COR-L47 (cell line): ENCODE results near the gene TFDP1.
A peak's percentile ranks its signal among the peaks of the same experiment; 100 is the strongest.
"Not testable (repeated sequence)": the region's sequence is repeated elsewhere in the genome, so short reads cannot be mapped to it uniquely, and the experiment has no call there.

Experiments used
- DNase-seq: peaks from one replicate; lab custom pipeline; 2025; lab: John Stamatoyannopoulos, UW

Gene TFDP1

DNA sequence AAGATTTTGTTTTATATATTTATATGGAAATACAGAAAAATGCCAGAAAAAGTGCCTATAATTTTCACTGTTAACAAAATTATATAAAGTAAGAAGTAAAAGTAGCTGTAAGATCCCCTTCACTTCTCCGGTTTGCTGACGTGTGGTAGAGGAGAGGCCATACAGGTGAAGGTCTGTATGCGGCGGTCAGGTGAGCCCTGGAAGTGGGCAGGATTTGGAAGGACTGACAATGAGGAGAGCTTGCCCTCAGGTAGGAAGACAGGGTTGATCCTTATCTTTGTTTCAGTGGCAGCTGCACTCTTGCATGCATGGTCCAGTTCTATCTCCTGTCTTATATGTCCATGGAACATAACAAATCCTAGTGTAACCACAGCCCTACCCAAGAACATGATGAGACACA, 16.9 kb upstream of the TFDP1 start:
- no peak for DNase-seq

DNA sequence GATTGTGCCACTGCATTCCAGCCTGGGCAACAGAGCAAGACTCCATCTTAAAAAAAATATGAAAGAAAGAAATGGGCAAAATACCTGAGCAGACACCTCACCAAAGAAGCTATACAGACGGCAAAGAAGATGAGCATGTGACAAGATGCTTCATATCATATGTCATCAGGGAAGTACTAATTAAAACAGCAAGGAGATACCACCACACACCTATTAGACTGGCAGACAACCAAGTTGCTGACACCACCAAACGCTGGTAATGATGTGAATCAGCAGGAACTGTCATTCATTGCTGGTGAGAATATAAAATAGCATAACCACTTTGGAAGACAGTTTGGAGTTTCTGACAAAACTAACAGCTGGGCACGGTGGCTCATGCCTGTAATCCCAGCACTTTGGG, 11.5 kb upstream of the TFDP1 start:
- no peak for DNase-seq

DNA sequence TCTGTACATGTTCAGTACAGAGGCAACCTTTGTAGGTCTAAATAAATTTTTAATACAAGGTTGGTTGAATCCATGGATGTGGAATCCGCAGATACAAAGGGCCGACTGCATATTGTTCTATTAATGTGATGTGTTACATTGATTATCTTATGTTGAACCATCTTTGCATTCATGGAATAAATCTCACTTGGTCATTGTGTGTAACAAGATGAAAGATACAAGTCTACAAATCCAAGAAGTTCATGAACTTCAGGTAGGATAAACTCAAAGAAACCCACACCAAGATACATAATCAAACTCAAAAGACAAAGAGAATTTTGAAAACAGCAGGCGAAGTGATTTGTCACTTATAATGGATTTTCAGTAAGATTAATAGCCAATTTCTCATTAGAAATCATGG, 8.0 kb upstream of the TFDP1 start:
- no peak for DNase-seq

DNA sequence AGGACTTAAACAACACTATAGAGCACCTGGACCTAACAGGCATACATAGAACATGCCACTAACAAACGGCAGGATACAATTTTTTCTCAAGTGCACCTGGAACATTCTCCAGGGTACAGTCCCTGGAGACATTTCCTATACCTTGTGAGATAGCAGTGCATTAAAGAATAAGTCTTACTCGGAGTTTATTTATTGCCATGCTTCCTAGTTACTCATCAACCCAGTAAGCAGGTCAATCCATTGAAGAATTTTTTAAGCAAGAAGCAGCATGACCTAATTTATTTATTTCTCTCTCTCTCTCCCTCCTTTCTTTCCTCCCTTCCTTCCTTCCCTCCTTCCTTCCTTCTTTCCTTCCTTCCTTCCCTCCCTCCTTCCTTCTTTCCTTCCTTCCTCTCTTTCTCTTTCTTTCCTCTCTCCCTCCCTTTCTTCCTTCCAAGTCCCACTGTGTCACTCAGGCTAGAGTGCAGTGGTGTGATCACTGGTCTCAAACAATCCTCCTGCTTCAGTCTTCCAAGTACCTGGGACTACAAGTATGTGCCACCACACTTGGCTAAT, 6.6 kb upstream of the TFDP1 start:
- no peak for DNase-seq

- no peak for DNase-seq
Observed at GRCh38 chr13:113579686-113580085, 4.9 kb upstream of the TFDP1 start.

DNA sequence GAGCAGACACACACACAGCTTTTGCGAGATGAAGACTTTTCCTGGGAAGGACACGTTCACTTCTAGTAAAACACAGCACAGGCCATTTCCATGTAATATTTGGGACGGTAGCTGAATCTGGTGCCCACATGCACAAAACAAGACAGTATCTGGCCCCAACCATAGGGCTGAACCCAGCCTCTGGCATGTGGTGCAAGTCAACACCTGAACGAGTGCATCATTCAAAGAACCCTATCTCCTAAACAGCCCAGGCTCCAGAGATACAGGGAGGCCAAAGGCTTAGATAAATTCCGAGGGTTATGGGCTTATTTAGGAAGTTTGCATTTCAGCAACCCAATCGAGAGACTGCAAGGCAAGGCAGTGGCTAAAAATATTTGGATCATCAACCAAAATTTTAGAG, 2.7 kb upstream of the TFDP1 start:
- no peak for DNase-seq

DNA sequence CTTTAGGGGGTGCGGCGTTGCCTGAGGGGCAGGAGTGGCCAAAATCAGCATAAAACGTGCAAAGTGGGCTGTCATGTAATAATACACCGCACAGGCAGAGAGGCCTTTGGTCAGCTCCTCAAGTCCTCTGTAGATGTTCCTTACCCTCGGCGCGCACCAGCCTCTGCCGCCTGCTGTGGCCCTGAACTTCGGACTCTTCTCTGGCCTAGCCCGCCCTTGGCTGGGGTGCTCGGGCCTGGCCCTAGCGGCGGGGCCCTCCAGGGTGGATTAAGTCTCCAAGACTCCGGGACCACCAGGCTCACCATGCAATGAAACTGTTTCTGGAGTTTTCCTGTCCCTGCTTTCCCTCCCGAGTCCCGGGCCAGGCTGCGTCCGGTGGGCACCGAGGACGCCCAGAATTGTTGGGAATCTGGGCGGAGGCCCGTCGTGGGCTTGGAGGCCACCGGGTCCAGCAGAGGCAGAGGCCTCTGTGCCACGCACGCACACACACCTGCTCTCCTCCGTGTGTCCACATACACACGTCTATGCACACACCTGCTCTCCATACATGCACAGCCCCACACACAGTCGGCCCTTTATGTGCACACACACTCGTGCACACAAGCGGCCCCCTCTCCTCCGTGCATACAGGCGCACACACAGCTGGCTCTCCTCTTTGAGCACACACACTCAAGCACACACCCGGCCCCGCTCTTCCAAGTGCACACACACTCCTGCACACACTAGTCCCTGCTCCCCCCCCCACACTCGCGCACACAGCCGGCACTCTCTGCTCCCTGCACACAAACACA, 1.5 kb upstream of the TFDP1 start:
- DNase-seq, result no peak

- DNase-seq, result peak; percentile 18
Observed at GRCh38 chr13:113584870-113585671, 518 bp downstream of the TFDP1 start.

DNA sequence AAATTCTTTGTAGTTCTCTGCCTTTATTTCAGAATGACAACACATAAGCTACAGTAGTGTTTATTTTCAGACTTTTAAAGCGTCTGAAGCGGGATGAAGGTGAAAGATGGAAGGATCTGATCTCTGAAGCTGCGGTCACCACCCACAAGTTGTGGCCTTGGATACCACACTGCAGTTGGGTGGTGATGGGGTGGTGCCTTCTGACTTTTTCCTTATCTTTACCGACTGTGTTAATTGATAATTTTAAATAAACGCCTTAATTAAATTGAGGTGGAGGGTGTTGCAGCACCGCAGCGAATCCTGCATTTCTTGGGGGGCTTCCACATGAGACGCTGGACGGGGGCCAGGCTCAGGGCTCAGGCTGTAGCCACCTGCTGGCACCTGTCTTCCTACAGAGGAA, 1.3 kb downstream of the TFDP1 start:
- DNase-seq, result peak; percentile 15

DNA sequence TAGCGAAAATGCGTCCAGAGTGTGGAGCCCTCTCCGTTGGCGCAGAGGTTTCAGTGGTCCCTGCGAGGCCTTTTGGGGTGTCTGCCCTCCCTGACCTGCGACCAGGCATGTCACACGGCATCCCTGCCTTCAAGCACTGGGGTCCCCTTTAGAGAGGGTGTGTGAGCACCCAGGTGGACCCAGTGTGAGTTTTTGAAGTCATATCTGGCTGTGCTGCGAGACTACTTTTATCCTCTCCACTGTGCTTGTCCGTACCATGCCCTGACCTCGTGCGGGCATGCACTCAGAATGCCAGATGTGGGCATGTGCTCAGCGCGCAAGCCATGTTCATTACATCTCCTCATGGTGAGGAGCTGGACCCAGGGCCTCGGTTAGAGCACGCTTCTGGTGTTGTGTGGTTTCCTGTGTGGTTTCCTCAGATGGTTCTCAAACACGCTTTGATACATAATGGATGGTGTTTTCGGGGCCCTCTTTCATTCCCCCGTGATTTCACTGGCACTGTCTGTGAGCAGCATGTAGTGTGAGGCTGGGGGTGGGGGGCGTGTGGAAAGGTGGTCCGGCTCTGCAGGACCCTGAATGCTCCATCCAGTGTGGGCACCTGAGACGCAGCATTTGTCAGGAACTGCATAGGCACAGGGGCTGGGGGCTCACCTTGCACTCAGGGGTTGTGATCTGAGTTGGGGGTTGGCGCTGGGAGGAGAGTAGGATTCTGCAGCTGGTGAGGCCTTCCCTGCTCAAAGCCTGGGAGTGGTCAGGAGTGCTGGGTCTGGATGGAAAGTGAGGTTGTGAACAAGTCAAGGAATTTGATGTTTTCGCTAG, 2.3 kb downstream of the TFDP1 start:
- no peak for DNase-seq

DNA sequence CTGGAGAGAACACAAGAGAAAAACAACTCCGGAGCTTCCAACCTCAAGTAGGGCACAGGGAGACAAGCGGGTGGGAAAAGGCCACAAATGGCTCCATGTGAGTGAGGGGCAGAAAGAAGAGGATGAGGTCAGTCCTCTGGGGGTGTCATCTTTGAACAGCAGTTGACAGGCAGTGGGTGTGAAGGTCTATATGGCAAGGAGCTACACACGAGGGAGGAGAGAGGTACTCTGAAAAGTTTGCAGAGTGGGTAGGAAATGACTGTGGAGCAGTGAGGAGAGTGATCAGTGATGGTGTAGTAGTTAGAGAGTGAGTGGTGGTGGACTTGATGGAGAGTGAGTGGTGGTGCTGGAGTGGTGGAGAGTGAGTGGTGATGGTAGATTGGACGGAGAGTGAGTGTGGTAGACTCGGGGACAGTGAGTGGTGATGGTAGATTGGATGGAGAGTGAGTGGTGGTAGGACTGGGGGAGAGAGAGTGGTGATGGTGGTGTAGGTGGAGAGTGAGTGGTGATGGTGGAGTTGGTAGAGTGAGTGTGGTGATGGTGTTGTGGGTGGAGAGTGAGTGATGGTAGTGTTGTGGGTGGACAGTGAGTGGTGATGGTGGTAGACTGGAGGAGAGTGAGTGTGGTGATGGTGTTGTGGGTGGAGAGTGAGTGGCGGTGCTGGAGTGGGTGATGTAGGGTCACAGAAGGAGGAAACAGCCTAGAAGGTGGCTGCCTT, 4.0 kb downstream of the TFDP1 start:
- no peak for DNase-seq

DNA sequence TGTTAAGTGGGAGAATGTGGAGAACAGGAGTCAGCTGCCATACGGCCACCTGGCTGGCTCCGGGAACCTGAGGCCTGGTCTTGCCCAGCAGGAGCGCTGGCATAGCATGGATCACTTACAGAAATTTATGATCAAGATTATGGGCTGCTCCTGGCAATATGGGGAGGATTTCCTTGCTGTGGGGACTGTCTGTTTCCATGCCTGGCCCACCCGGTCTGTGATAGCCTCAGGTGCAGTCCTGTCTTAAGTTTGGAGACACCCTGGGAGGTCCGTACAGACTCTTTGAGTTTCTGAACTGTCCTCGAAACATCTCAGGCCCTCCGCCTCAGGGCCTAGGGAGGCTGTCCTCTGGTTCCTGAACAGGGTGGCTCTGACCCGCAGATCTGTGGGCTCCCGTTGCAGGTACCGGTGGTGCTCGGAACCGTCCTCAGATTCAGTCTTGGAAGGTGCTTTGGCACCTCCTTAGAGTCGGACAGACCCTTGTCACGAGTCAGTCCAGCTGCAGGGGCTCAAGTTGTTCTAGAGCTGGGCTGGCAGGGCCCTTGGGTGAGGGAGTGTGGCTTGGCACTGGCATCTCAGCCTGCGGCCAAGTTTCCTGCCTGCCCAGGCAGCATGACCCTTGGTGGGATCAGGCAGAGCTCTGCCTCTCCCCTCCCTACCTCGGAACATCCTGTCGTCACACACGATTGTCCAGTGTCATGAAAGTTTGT, 4.9 kb downstream of the TFDP1 start:
- no peak for DNase-seq

GRCh38 chr13:113589961-113590339, 5.4 kb downstream of the TFDP1 start:
- DNase-seq, result no peak

- DNase-seq, result no peak
Observed at GRCh38 chr13:113591750-113592149, 7.2 kb downstream of the TFDP1 start.

DNA sequence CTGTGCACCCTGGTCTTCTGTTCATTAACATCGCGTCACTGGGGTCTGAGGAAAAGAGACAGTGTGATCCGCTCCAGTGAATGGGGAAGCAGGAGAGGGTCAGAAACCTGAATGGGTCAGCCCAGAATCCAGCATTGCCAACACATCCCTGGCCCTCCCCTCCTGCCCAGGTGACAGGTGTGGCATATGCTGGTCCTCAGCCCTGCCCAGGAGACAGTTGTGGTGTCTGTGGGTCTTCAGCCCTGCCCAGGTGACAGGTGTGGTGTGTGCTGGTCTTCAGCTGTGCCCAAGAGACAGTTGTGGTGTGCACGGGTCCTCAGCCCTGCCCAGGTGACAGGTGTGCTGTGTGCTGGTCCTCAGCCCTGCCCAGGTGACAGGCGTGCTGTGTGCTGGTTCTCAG, 8.0 kb downstream of the TFDP1 start:
- no peak for DNase-seq

DNA sequence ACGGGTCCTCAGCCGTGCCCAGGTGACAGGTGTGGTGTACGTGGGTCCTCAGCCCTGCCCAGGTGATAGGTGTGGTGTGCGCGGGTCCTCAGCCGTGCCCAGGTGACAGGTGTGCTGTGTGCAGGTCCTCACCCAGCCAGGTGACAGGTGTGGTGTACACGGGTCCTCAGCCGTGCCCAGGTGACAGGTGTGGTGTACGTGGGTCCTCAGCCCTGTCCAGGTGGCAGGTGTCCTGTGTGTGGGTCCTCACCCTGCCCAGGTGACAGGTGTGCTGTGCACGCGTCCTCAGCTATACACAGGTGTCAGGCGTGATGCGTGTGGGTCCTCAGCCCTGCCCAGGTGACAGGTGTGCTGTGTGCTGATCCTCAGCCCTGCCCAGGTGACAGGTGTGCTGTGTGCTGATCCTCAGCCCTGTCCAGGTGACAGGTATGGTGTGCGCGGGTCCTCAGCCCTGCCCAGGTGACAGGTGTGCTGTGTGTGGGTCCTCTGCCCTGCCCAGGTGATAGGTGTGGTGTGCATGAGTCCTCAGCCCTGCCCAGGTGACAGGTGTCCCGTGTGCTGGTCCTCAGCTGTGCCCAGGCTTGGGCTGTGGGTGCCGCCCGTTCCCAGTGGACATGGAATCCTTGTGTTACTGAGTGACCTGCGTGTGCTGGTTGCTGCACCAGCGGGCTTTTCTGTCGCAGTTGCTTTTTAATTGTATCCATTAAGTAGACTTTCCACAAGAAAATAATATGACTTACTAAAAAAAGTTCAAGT, 9.7 kb downstream of the TFDP1 start:
- DNase-seq, result not testable (repeated sequence)

GRCh38 chr13:113595131-113595530, 10.6 kb downstream of the TFDP1 start:
- DNase-seq, result no peak

GRCh38 chr13:113596321-113597200, 12.0 kb downstream of the TFDP1 start:
- DNase-seq, result no peak

DNA sequence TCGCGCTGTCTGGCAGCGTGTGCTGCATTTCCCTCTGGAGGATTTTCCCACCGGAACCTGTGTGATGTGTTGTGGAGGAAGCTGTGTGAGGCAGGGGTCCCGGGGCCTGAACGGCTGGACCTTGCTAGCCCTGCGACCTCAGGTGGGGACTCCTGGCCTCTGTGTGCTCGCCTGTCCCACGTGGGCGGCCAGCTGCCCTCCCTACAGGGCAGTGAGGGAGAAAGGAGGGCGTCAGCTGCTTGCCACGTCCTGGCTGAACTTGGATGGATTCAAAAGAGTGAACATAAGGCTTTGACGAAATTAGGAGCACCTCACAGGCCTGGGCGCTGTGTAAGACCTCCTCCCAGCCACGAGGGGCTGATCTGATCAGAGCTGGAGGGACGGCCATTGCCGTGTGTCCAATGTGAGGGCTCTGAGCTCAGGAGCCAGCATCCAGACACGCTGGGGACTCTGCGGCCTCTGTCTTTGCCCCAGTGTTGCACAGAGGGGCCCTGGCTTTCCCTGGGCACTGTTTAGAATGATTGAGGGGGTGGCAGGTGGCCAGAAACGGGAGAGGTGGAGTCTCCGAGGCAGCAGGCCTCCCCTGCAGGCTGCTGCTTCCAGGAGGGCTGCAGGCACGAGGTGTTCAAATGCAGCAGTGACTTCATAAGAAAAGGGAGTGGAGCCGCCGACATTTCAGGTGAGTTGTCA, 13.0 kb downstream of the TFDP1 start:
- no peak for DNase-seq
